Fibroblast of skin of scalp (primary cell): ENCODE data around the gene PHF5A.
A peak's percentile ranks its signal among the peaks of the same experiment; 100 is the strongest.
"Not testable (repeated sequence)": the region's sequence is repeated elsewhere in the genome, so short reads cannot be mapped to it uniquely, and the experiment has no call there.

ENCODE experiments used
- DNase-seq: peaks from one replicate; pipeline ENCODE4 v3.0.0-alpha.2; 2013

The PHF5A gene

GRCh38 chr22:41446639-41447434, 21.7 kb downstream of the PHF5A start, which contains the start of gene TOB2:
TSS of gene TOB2 (minus strand) at chr22:41446801. CDS start at chr22:41437345, 9,456 bp downstream.
- peak; percentile 97 for DNase-seq

- no peak for DNase-seq
Measured at GRCh38 chr22:41446057-41446501, 22.4 kb downstream of the PHF5A start.

GRCh38 chr22:41445129-41446056, 23.1 kb downstream of the PHF5A start:
- peak; percentile 36 for DNase-seq

GRCh38 chr22:41444360-41445128, 23.9 kb downstream of the PHF5A start:
- DNase-seq = peak; percentile 98

- DNase-seq = no peak
Measured at GRCh38 chr22:41442240-41442792, 26.2 kb downstream of the PHF5A start.

- DNase-seq = not testable (repeated sequence)
Measured at GRCh38 chr22:41440511-41440910, 28.0 kb downstream of the PHF5A start.

- no peak for DNase-seq
Measured at GRCh38 chr22:41437198-41437597, 31.3 kb downstream of the PHF5A start.

- no peak for DNase-seq
Measured at GRCh38 chr22:41436322-41437113, 32.0 kb downstream of the PHF5A start.

- DNase-seq = no peak
Measured at GRCh38 chr22:41435560-41435959, 32.9 kb downstream of the PHF5A start.

- not testable (repeated sequence) for DNase-seq
Measured at GRCh38 chr22:41434361-41435003, 34.0 kb downstream of the PHF5A start.

- not testable (repeated sequence) for DNase-seq
Measured at GRCh38 chr22:41433480-41433879, 35.0 kb downstream of the PHF5A start.

GRCh38 chr22:41431656-41432055, 36.8 kb downstream of the PHF5A start:
- DNase-seq = no peak

- DNase-seq = no peak
Measured at GRCh38 chr22:41429951-41430332, 38.5 kb downstream of the PHF5A start.

GRCh38 chr22:41429232-41429950, 39.1 kb downstream of the PHF5A start:
- DNase-seq = no peak

- no peak for DNase-seq
Measured at GRCh38 chr22:41425660-41426365, 42.7 kb downstream of the PHF5A start.

- DNase-seq = no peak
Measured at GRCh38 chr22:41418717-41419116, 49.8 kb downstream of the PHF5A start.

GRCh38 chr22:41417622-41418390, 50.7 kb downstream of the PHF5A start:
- no peak for DNase-seq

GRCh38 chr22:41415554-41415953, 52.9 kb downstream of the PHF5A start:
- DNase-seq = no peak
